Upper lobe of left lung (tissue), 6 donors: Measurements from ENCODE around the gene JAZF1. TPM values are rescaled to one million over a fixed set of nuclear protein-coding genes. Genes with fewer than 3 reads are reported as not detected.

ENCODE experiments used
- ATAC-seq, 2 donors: fragments of 200-7000 bp; cut with Tn5 transposase; one replicate each; pipeline ENCODE4 v1.9.1; 2022; ENCODE audit warnings: mild to moderate bottlenecking in 2 of 2, moderate library complexity in 2 of 2; ENCODE audit not compliant: low FRiP score in 2 of 2
- DNase-seq, 2 donors: peaks; one replicate each; pipeline ENCODE4 v3.0.0-alpha.2; 2019 to 2020
- H3K27ac ChIP-seq, 4 donors: fragments of 200-600 bp; sonication (generic); one replicate each; pipeline ENCODE4 v1.5.1; 2016 to 2019
- H3K27me3 ChIP-seq, 4 donors: fragments of 200-600 bp; sonication (generic); one replicate each; pipeline ENCODE4 v1.5.1; 2017 to 2019
- H3K36me3 ChIP-seq, 4 donors: fragments of 200-600 bp; sonication (generic); one replicate each; pipeline ENCODE4 v1.5.1; 2016 to 2019
- H3K4me1 ChIP-seq, 4 donors: fragments of 200-600 bp; sonication (generic); one replicate each; pipeline ENCODE4 v1.5.1; 2018 to 2019
- H3K4me3 ChIP-seq, 4 donors: fragments of 200-600 bp; sonication (generic); one replicate each; pipeline ENCODE4 v1.5.1; 2017 to 2019; ENCODE audit warnings: mild to moderate bottlenecking in 2 of 4, moderate library complexity in 1 of 4
- H3K9me3 ChIP-seq, 4 donors: fragments of 200-600 bp; sonication (generic); one replicate each; pipeline ENCODE4 v1.5.1; 2018 to 2019
- EP300 ChIP-seq, 4 donors: sonication (generic); formaldehyde crosslinking; IDR thresholded peaks; one replicate each; pipeline ENCODE4 v1.5.1; 2017; ENCODE audit warnings: antibody characterized with exemption in 4 of 4, control low read depth in 2 of 4
- POLR2A ChIP-seq, 4 donors: fragments of 450-650 bp; IDR thresholded peaks; one replicate each; pipeline ENCODE4 v1.5.1; 2016 to 2017; ENCODE audit warnings: antibody characterized with exemption in 4 of 4, mild to moderate bottlenecking in 2 of 4
- POLR2AphosphoS5 ChIP-seq, 2 donors: sonication (generic); formaldehyde crosslinking; IDR thresholded peaks; one replicate each; pipeline ENCODE4 v1.5.1; 2017; ENCODE audit warnings: antibody characterized with exemption in 2 of 2
- WGBS, 2 donors: methylation state at CpG; one replicate each; pipeline ENCODE4 v1.1.5; 2017 to 2018; 5-methylcytosine and 5-hydroxymethylcytosine counted together
- total RNA-seq, 6 donors: library from RNA; depleted of rRNA in 4 of 6; stranded (reverse); fragments of >200 nt in 4 of 6; gene quantifications; one replicate each; pipeline versions ENCODE4 v1.1.0 to v1.2.1, GENCODE V29; 2016 to 2021
- TF ChIP-seq, protein P1 (sequence below), 6 experiments: fragments of 450-650 bp in 4 of 6; fragments of 200-600 bp in 2 of 6; sonication (generic) in 2 of 6; IDR thresholded peaks; one replicate each; pipeline ENCODE4 v1.5.1; 2016 to 2019; ENCODE audit warnings: antibody characterized with exemption in 6 of 6
- donor health status: DM: no; HTN: no; CAD: no; lungs with moderate emphysema.
- donor health status: DM: no; HTN: yes; CAD: no; lungs with severe emphysema.

JAZF1 gene
- total RNA-seq, 6 donors from 2014 or later: 4.2 to 19.4 (median 12.4) TPM

DNA sequence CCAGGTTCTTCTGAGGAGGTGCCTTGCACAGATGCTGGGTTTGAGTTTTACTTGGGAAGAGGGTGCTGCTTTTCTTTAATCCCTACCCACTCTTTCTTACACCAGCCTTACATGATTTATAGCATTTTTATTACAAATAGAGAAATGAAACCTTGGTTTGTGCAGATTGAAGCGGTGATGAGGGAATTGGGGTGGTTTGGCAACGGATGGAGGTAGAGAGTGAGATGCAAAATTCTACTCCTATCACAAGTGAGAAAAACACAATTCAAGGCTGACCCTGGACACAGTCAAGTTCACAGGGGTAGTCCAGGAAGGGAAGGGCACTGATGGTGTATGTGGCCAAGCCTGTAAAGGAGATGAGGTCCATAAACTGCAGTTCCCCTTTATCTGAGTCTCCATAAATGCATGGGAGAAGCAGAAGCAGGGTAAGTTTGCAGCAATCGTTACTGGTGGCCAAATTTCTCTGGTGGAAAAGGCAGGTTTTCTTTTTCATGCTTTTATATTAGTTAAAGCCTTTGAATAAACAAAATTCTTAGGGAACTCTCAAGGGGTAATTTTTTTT, 214.3 kb downstream of the JAZF1 start:
- H3K9me3 ChIP-seq: no peaks in the 10 kb centered on the region
- H3K27ac ChIP-seq: no peak overlapping the region
- TF ChIP-seq EP300 (IDR thresholded peaks at IDR 0.05): no peak
- TF ChIP-seq POLR2A (IDR thresholded peaks at IDR 0.05): no peak
- TF ChIP-seq, protein P1, sequence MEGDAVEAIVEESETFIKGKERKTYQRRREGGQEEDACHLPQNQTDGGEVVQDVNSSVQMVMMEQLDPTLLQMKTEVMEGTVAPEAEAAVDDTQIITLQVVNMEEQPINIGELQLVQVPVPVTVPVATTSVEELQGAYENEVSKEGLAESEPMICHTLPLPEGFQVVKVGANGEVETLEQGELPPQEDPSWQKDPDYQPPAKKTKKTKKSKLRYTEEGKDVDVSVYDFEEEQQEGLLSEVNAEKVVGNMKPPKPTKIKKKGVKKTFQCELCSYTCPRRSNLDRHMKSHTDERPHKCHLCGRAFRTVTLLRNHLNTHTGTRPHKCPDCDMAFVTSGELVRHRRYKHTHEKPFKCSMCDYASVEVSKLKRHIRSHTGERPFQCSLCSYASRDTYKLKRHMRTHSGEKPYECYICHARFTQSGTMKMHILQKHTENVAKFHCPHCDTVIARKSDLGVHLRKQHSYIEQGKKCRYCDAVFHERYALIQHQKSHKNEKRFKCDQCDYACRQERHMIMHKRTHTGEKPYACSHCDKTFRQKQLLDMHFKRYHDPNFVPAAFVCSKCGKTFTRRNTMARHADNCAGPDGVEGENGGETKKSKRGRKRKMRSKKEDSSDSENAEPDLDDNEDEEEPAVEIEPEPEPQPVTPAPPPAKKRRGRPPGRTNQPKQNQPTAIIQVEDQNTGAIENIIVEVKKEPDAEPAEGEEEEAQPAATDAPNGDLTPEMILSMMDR (IDR thresholded peaks at IDR 0.05): no peak
- no peak for TF ChIP-seq POLR2AphosphoS5 (IDR thresholded peaks at IDR 0.05)
- ATAC-seq: peak in 1 of 2 donors; percentile 48
- no peak for DNase-seq
- no peaks in the 10 kb centered on the region for H3K4me1 ChIP-seq
- WGBS, 2 donors: 69 to 79% methylated on average over 3 of the region's 3 CpGs
- no peaks in the 10 kb centered on the region for H3K27me3 ChIP-seq
- H3K36me3 ChIP-seq: no peaks in the 10 kb centered on the region
- H3K4me3 ChIP-seq: no peak overlapping the region

DNA sequence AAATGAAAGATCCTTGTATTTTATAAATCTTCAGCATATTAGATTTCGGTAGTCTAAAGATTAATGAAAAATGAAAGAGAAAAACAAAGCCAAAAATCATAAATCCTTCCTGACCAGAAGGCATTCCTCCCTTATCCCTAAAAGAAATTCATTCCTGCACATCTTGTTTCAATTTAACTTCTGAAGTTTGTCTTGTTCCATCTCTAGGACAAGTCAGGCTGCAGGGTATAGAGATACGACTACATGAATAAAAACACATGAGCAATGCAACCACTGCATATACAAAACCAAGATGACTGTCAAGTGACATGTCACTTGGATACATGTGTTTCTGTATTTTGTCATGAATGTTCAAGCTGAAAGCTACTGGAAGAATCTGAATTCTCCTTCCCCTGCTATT, 214.9 kb downstream of the JAZF1 start:
- H3K36me3 ChIP-seq: no peaks in the 10 kb centered on the region
- no peak overlapping the region for H3K27ac ChIP-seq
- H3K9me3 ChIP-seq: no peaks in the 10 kb centered on the region
- DNase-seq: no peak
- no peak for ATAC-seq
- WGBS, 2 donors: 90 to 94% methylated on average over 2 of the region's 2 CpGs
- no peak overlapping the region for H3K4me3 ChIP-seq
- H3K4me1 ChIP-seq: no peaks in the 10 kb centered on the region
- TF ChIP-seq POLR2AphosphoS5 (IDR thresholded peaks at IDR 0.05) (no peak), EP300 (IDR thresholded peaks at IDR 0.05) (no peak), POLR2A (IDR thresholded peaks at IDR 0.05) (no peak)
- TF ChIP-seq, protein P1 (IDR thresholded peaks at IDR 0.05): no peak
- H3K27me3 ChIP-seq: no peaks in the 10 kb centered on the region

DNA sequence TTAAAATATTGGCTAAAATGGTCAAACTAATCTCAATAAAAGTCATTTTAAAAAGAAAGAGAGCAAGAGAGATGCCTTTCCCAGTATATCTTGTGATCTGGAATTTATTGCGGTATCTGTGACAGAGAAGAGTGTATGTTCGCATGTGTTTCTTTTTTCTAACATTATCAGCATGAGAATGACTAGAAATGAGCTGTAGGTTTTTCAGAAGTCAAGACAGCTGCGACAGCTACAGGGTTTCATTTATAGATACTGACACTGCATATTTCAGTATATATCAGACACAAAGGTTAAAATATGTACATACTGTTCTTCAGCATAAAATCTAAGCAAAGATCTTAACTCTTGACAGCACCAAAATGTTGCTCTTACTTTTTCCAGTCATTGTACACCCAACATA, 215.8 kb downstream of the JAZF1 start:
- 93 to 97% methylated on average over 3 of the region's 3 CpGs for WGBS, 2 donors
- no peak overlapping the region for H3K27ac ChIP-seq
- no peaks in the 10 kb centered on the region for H3K27me3 ChIP-seq
- TF ChIP-seq, protein P1 (IDR thresholded peaks at IDR 0.05): no peak
- TF ChIP-seq POLR2A (IDR thresholded peaks at IDR 0.05) (no peak), POLR2AphosphoS5 (IDR thresholded peaks at IDR 0.05) (no peak), EP300 (IDR thresholded peaks at IDR 0.05) (no peak)
- ATAC-seq (no peak), DNase-seq (no peak)
- H3K4me3 ChIP-seq: no peak overlapping the region
- no peaks in the 10 kb centered on the region for H3K9me3 ChIP-seq
- no peaks in the 10 kb centered on the region for H3K36me3 ChIP-seq
- no peaks in the 10 kb centered on the region for H3K4me1 ChIP-seq

DNA sequence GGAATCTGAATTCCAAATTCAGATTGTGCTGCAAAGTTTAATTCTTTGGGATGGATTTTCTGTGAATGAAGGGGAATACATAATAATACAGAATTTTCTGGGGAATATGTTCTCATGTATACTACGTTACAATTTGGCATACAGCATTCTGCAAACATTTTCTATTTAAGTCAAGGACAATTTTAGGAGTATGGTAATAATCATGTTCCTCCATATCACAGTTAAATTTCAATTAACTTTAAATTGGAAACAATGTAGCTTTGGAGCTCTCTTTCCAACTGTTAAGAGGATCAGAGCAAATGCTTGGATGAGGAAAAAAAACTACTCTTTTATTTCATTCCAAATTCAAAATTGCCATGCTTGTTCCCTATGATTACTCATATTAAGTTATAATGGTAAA, 217.5 kb downstream of the JAZF1 start:
- TF ChIP-seq POLR2A (IDR thresholded peaks at IDR 0.05) (no peak), POLR2AphosphoS5 (IDR thresholded peaks at IDR 0.05) (no peak), EP300 (IDR thresholded peaks at IDR 0.05) (no peak)
- TF ChIP-seq, protein P1 (IDR thresholded peaks at IDR 0.05): no peak
- Histone ChIP-seq H3K27ac (no peak overlapping the region), H3K4me1 (no peaks in the 10 kb centered on the region), H3K36me3 (no peaks in the 10 kb centered on the region), H3K4me3 (no peak overlapping the region), H3K9me3 (no peaks in the 10 kb centered on the region), H3K27me3 (no peaks in the 10 kb centered on the region)
- no peak for ATAC-seq
- WGBS, 2 donors: 95 to 97% methylated on average over 1 of the region's 1 CpG
- no peak for DNase-seq

DNA sequence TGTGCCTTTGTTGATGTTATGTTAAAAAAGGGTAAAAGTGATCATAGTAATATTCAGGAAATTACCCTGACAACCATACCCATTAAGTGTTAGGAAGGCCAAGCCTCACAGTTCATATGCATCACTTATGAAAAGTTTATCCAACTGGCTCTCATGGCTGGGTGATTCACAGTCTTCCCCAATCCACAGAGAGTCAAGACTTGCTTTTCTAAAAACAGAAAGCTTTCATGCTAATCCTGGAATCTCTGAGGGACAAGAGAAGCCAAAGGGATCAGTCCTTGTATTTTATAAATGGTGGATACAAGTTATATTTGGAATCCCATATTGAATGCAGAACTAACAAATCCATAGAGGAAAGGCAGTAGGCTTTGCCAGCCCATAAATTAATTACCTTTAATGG, 218.3 kb downstream of the JAZF1 start:
- Histone ChIP-seq H3K27me3 (no peaks in the 10 kb centered on the region), H3K27ac (no peak overlapping the region), H3K36me3 (no peaks in the 10 kb centered on the region), H3K4me3 (no peak overlapping the region), H3K9me3 (no peaks in the 10 kb centered on the region), H3K4me1 (no peaks in the 10 kb centered on the region)
- ATAC-seq (no peak), DNase-seq (no peak)
- TF ChIP-seq, protein P1 (IDR thresholded peaks at IDR 0.05): no peak
- TF ChIP-seq EP300 (IDR thresholded peaks at IDR 0.05) (no peak), POLR2AphosphoS5 (IDR thresholded peaks at IDR 0.05) (no peak), POLR2A (IDR thresholded peaks at IDR 0.05) (no peak)
